ENCODE results near the gene NFKB2.

The NFKB2 gene

DNA sequence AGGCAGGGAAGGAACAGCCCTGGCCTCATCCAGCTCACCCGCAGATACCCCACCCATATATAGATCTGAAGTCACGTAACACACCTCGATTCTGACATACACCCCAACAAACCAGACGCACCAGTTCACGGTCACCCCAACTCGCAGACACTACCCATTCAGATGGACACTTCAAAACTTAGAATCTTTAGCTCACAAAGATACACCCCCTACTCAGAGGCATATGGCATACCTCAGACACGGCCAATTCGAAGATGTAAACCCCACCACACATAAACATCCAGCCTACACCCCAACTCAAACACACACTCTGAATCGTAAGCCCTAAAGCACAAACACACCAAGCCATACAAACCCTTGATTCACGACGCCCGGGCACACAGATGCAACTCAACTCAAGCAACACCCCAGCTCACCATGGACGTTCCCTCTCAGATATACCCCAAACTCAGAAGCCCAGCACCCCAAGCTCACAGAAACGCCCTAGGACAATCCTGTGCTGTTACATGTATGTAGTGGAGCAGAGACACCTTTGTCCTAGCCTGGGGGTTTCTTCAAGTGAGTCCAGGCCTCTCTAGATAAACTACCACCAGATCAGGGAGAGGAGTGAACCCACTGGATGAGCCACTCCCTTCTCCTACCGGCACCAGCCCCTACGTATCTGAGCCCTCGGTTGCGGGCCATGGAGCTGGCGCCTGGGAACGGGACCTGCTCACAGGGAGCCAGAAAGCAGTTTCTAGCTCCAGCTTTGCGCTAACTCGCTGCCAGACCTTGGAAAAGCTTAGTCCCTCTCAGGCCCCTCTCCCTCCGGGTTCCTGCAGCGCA is 14.3 kb downstream of the NFKB2 start:
- no peak for DNase-seq

DNA sequence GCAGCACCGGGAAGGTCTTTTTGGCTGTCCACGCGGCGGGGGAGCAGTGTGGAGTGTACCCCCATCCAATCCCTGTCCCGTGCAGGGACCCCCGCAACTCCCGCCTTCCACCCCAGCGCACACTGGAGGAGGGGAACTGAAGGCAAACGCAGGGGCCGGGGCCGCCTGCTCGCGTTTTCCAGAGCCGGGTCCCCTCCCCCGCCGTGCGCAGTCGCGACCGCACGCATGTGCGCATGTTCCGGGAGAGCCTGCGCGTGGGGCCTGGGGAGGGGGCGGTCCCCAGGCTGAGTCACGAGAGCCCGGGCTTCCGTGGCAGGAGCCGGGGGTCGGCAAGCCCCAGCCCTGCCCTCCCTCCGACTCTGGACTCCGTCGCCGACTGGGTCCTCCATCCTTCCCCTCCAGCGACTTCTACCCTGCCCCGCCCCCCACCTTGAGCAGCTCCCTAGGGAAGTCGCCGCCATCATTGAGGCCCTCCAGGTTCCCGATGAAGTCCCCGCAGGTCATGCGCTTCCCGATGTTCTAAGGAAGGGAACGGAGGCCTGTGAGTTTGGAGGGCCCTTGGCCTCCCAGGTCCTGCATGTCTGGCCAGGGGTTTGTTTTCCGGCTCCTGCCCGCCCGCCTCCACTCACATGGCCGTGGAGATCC is 15.0 kb downstream of the NFKB2 start:
- peak; percentile 60 for DNase-seq

DNA sequence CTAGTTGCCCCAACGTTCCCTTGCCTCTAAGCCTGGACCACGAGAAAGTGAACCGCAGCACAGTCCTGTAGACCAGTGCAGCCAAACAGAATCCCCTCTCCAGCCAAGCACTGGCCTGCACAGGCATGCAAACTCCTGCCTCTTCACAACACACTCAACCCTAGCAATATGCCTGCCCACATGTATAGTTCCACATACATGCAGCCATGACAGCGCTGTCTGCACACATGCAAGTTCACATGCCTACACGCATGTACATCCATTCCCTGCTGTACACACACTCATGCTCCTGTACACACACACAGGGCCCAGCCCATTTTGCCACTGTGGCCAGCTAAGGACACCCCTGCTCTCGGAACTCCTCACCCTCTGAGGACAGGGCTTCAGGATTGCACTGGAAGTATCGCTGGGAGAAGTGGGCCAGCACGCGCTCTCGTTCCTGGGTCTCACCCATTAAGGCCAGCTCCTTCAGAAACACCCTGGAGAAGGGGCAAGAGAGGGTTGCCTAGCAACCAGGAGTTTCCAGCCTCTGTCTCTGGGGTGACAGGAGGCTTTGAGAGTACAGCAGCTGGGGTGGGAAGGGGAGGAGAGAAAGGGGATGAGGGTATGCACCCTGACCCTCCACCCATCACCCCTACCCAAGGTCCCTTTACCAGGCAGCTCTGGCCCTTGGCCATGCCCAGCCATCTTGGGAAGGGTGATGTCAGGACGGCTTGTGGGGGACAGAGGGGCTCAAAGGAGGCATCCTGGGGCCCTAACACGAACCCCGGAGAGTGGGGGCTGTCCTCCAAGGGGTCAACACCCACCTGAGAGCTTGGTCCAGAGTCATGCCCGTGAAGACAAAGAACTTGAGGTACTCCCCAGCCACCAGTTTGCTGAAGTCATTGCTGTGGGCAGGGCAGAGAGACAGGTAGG is 16.1 kb downstream of the NFKB2 start:
- DNase-seq, result no peak

DNA sequence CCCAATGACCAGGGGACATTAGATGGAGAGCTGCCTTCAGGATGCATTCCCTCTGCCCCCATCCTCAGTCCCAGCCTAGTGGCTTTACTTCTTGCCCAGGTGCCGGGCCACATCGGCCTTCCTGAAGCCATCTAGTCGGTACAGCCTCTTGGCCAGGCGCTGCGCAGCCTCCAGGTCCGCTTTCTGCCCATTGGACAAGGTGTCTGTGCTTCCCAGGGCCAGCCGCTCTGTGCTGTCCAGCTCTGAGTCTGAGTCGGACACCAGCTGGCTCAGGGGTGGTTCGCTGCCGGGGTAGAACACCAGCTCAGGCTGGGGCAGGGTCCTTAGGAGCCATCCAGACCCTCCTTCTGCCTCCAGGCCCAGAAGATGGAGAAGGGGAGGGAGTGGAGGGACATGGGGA is 16.8 kb downstream of the NFKB2 start:
- DNase-seq, result no peak

DNA sequence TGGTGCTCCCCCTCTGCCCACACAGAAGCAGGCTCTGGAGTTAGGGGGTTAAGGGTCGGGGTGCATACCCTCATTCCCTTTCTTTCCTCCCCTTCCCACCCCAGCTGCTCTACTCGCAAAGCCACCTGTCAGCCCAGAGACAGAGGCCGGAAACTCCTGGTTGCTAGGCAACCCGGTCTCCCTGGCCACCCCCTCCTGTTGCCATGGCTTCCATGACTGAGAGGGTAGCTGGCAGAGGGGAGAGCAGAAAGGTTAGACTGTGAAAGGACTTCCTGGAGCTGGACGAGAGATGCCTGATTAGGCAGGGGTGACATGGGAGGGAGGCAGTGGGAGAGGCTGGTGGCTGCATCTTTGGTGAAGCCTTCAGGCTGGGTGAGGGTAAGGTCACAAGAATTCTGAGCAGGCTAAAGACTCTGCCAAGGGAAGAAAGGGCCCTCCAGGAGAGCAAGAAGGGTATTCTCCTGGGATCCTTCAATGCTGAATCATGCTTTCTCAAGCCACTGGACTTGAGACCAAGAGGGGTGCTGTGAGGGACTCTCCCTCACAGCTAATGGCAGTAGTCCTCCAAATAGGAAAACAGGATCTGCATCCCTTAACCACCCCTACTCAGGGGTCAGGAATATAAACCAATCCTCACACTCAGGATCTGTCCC is 17.7 kb downstream of the NFKB2 start:
- no peak for DNase-seq

DNA sequence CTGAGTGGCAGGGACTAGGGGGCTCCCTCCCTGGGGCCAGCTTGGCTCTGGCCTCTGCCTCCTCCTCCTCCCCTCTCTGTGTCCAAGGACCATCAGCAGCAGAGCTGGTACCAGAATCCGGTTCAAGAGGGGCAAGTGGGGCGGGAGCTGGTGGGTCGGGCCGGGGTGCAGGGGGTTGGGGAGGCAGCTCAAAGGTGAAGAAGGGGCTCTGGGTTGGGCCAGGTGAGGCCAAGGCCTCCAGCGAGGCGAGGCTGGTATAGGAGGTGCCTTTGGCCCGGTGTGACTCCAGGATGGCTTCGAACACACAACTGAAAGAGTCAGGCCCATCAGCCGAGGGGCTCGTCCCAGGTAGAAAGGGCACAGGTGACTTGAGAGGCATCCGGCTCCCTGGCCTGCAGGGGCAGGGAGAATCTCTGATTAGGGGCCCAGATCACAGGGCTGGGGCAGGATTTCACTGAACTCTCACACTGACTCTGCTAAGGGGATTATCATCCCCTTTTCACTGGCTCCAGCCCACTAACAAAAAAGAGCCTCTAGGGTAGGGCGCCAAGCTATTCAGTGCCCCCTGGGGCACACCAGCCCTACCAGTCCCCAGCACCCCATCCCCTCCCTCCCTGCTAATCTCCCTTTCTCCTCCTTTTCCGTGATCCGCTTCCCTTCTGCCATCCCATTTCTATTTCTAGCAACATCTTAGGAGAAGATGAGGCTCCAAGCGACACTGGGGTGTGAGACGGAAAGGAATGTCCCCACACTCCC is 18.5 kb downstream of the NFKB2 start:
- no peak for DNase-seq

DNA sequence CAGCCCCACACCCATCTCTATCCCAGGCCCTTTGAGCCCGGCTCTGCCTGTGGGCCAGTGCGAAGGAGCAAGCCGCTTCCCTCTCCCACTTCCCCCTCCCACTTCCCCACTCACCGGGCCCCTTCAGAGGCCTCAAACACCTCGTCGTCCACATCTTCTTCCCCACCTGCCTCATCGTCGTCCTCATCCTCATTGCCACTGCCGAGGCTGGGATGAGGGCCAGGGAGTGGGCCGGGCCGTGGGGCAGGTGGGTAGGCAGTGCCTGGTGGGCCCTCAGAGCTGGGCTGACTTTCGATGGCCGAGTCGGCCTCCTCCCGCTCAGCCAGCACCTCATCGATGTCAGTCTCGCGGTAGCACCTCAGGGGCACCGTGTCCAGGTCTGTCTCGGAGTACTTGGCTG is 19.2 kb downstream of the NFKB2 start:
- no peak for DNase-seq

DNA sequence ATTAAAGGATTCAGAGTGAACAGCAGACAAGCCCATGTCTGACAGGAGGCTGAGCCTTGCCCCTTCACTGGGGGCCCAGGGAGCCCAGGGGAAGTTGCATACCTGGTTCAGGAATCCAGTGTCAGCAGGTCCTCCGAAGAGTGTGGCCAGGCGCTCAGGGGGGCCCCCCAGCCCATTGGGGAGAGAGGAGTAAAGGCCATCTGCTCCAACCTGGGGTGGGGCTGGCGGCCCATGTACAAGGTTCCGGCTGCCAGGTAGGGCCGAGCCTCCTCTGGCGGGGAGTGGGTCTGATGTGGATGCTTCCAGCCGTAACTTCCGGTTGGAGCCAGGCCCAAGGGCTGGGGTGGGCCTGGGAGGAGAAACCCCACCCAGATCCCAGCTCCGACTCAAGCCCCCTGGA is 20.8 kb downstream of the NFKB2 start:
- DNase-seq, result no peak

DNA sequence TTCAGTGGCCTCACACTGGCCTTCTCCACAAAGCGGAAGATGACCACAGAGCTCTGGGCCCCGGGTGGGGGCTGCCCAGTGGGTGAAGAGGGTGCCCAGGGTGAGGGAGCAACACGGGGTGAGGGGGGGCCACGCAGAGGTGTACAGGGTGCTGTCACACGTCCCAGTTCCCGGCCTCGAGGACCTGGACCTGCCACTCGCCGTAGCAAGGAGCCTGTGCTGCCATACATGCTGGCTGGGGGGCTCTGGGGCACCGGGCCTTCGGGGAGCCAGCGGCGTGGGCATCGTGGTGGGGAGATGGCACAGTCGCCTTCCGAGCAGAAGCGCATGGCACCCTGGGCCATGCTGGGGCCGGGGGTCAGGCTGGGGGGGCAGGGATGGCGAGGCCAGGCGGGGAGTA is 21.2 kb downstream of the NFKB2 start:
- no peak for DNase-seq

DNA sequence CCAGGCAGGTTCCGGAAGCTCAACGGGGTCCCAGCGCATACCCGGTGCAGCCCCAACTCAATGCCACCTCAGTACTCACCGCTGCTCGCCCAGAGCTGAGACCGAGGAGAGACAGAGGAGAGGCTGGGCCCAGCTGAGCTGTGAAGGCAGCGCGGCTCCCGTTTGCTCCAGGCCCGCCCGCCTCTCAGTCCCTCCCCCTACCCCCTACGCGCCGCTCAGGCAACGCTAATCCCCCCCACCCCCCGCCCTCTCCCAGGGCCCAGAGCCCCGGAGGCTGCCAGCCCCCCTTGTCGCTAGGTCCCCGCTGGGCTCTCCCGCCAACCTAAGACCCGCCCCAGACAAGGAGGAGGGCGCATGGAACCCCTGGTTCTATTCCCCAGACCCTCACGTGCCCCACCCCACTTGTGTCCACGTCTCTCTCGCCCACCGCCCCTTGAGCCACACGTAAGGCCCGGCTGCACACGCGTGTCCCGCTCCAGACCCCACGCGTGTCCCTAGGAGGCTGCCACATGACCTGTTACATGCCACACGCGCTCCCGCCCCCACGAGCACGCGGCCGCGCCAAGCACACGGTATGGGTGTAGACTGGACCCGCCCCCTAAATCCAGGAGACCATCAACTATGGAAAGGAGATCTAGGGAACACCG is 23.2 kb downstream of the NFKB2 start, which contains the start of gene PSD:
Gene PSD (minus strand): TSS at position 164 of the 647 bp plus-strand sequence. CDS start 1,747 bp downstream, outside the sequence.
- DNase-seq, result no peak

DNA sequence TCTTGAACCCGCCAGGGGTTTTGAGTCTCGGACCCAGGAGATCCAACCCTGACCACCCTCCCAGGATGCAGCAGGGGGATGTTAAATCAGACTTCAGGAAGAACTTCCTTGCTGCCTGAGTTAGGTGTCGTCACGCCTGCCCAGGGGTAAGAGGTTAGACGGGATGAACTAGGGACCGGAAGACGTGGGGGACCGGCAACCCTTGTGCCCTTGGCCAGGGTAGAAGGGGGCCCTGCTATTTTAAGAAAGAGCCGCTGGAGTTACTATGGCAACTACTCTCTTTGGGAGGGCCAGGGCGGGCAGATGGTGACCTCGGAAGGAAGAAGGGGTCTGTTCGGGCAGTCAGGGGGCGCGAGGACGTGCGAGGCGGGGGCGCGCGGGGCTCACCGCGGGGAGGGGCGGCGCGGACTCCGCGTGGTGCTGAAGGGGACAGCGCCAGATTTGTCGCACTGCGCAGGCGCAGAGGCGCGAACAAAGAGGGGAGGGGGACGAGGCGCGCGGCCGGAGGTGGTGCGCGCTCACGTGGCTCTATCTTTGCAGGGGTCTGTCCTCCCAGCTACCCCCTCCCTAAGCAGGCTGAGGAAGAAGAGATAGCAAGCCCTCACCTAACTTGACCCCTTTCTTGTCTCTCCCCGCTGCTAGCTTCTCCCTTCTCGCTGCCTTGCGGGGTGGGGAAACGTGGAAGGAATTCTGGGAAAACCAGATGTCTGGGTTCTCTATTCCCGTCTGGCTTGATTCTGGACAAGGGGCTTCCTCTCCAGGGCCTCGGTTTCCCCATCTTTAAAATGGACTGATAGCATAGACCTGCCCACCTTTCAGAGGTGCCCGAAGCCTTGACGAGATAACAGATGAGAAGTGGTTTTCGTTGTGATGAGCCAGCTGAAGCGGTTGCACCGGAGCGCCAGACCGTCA is 24.0 kb downstream of the NFKB2 start:
- peak; percentile 61 for DNase-seq

DNA sequence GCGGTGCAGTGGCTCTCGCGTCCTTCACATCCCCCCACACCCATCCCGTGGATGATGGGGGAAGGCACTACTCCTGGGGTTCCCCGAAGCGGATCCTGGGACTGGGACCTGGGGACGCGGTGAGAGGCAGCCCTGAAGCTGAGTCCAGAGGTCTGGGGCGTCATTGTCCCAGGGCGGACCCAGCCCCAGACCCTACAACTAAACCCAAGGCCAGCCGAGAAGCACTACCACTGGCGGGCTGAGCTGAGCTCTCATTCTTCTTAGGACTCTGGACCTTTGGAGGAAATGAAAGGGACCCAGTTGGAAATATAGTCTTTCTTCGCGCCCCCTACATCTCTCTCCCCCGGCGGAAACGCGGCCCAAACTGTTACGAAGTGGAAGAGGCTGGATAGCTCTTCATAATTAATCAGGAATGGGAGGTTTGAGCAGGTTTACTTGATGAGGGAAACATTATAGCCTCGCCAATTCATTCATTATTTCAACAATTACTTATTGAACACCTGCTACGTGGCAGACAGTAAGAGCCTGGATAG is 24.7 kb downstream of the NFKB2 start:
- DNase-seq, result no peak

DNA sequence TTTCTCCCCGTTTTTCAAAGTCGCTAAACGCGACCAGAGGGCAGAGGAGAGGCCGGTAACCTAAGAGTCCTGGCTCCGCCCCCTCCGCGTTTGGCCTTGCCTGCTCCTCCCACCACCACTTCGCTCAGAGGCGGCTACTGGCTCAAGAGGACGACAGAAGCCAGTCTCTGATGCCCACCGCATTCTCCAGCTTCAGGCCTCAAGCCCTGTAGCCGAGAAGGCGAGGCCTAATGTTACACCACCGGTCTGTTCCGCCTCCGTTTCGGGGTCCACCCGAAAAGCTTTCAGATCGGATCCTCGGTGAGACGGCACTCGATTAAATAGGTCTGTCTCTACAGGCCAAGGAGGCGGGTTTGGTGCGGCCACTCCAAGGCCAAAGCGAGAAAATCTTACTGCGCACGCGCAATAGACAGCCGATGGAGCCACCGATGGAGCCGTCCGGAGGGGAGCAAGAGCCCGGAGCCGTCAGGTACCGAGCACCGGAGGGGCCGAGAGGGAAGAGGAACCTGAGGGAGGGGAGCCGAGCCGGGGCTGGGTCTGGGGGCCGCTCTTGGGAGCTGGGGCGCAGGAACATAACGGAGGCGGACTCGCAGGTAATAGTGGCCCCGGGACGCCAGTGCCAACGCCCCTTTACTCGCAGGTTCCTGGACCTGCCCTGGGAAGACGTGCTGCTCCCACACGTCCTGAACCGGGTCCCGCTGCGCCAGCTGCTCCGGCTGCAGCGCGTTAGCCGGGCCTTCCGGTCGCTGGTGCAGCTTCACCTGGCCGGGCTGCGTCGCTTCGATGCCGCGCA is 25.4 kb downstream of the NFKB2 start, which contains the start of gene FBXL15:
Gene FBXL15 (plus strand): TSS at position 123 of the 793 bp plus-strand sequence. CDS start 294 bp downstream, at position 417.
- DNase-seq, result peak; percentile 92

DNA sequence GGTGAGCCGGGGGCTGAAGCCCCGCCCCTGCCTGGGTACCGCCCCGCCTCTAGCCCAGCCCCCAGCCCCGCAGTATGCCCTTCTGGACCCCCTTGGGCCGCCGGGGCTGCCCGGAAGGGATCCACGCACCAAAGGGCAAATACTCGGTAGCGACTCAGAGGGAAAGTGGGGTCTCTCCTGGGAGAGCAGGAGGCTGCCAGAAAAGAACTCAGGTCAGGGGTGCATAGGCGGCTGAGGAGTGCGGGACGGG is 25.9 kb downstream of the NFKB2 start:
- no peak for DNase-seq

DNA sequence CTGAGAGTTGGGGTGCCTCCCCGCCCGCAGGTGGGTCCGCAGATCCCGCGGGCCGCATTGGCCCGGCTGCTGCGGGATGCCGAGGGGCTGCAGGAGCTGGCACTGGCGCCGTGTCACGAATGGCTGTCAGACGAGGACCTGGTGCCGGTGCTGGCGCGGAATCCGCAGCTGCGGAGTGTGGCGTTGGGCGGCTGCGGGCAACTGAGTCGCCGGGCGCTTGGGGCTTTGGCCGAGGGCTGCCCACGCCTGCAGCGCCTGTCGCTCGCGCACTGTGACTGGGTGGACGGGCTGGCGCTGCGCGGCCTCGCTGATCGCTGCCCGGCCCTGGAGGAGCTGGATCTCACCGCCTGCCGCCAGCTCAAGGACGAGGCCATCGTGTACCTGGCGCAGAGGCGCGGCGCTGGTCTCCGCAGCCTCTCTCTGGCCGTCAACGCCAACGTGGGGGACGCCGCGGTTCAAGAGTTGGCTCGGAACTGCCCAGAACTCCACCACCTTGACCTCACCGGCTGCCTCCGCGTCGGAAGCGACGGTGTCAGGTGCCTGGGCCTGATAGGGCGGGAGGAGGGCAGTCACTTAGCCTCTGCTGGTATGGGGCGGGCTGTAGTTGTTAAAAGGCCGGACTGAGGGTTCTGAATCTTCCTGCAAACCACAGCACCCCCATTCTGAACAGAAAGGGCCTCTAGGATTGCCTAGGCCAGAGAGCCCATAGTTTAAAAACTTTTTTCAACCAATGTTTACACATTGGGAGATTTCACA is 26.4 kb downstream of the NFKB2 start:
- DNase-seq, result no peak

DNA sequence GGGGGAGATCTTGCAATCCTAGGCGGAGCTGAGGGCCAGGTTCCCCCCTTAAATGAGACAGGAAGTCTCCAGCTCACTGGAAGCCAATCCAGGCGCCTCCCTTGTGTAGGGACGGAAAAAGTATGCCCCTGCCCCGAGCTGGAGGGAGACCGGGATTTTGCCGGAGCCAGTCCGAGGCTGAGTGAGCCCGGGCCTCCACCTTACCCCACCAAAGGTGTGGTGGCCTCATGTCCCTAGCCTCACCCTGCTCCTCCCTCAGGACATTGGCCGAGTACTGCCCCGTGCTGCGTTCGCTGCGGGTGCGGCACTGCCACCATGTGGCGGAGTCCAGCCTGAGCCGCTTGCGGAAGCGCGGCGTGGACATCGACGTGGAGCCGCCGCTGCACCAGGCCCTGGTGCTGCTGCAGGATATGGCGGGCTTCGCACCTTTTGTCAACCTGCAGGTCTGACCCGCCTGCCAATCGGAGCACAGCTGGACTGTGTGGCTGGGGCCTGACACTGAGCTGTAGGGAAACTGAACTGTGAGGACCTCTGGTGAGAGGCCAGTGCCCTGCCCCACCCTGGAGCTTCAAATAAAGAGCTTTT is 27.1 kb downstream of the NFKB2 start:
- DNase-seq, result no peak

DNA sequence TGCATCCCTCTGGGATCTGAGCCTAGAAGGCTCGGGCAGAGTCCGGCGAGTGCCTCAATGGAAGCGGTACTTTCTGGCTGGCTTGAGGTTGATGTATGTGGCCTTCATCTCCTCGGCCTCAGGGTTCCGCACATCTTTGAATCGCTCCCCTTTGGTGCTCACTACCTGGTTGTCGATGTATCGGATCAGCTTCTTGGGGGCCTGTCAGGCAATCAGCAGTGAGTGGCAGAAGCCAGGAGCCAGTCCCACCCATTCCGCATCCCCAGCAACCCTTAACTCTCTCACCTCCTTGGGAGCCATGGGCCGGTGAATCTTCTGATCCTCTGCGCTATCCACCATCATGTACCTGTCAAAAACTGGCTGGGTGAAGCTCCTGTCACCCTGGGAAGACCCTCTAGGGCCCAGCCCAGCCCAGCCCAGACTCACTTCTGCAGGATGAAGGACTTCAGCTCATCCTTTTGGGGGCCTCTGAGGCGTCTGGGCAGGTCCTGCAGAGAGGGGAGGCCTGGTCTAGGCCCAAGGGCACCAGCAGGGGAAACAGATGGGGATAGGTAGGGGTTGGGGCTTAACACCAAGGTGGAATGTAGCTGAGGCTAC is 28.0 kb downstream of the NFKB2 start:
- DNase-seq, result no peak

DNA sequence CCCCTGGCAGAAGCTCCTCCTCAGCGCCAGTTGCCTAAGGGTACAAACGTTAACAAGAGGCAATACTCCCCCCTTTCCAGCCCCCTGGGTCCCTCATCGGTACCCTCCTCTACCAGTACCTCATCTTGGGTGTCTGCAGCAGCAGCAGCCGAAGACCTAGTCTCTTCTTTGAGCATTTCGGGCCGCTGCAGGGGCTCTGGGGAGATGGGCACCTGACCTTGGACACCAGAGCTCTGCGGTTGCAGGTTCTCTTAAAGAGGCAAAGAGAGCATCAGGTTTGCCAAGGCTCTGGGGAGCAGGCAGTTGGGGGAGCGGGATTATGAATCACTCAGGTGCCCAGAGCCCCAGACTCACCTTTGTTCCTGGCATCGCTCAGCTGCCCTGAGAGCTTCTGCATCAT is 28.6 kb downstream of the NFKB2 start:
- no peak for DNase-seq

All from activated CD4-positive, alpha-beta T cell treated with anti-CD3 and anti-CD28 coated beads for 1 hour (primary cell).